ENCODE data around the gene BAHD1. TPM values are rescaled to one million over a fixed set of nuclear protein-coding genes. Genes with fewer than 3 reads are reported as not detected.

Gene BAHD1
- total and polyA plus RNA-seq, 2 experiments from 2014 or later: 11.2 to 40.1 TPM

DNA sequence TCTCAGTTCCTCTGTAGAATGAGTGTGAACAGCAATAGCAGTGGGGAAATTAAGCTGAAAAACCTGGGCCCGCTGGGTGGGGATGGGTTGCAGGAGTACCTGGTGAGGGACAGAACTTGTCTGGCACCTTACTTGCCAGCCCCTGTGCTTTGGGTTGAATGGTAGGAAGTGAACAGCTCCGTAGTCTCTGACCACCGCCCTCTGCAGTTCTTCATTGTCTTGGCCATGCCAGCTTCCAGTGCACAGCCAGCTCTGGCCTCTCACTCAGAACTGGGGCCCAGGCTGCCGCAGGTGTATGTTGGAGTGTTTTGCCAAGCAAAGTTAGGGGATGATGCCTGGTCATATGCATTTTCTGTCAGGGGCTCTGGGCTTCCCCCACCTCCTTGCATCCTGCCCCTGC, 16.0 kb downstream of the BAHD1 start:
- Mint-ChIP-seq H3K27ac (no peak overlapping the region), H3K36me3 (ENCODE audit: low read depth) (peaks cover 26% of the 10 kb centered on the region), H3K9me3 (no peaks in the 10 kb centered on the region), H3K27me3 (ENCODE audit: insufficient read depth, low read depth, poor library complexity) (peaks cover 13% of the 10 kb centered on the region), H3K4me3 (no peak overlapping the region), H3K4me1 (peaks cover 57% of the 10 kb centered on the region)
- peaks cover 84% of the 10 kb centered on the region for H3K79me2 ChIP-seq (replicated peaks; ENCODE audit: insufficient read depth)
- peaks cover 30% of the 10 kb centered on the region for H3K4me1 ChIP-seq (ENCODE audit: insufficient read depth)
- ATAC-seq (no peak), DNase-seq (ENCODE audit: low spot score) (no peak)
- H4K20me1 ChIP-seq (replicated peaks; ENCODE audit: insufficient read depth): peaks cover 36% of the 10 kb centered on the region
- no peak overlapping the region for H3K4me2 ChIP-seq
- TF ChIP-seq ZNF331 (CRISPR knock-in tag; IDR thresholded peaks at IDR 0.05; ENCODE audit: low read depth) (no peak), ZNF114 (CRISPR knock-in tag; IDR thresholded peaks at IDR 0.05) (no peak), STAT1 (IDR thresholded peaks at IDR 0.05; ENCODE audit: unreplicated experiment) (no peak), POLR2AphosphoS5 (IDR thresholded peaks at IDR 0.05; ENCODE audit: low read depth) (no peak), CREB1 (CRISPR knock-in tag; IDR thresholded peaks at IDR 0.05; ENCODE audit: low read depth) (no peak), JUNB (IDR thresholded peaks at IDR 0.05; ENCODE audit: unreplicated experiment) (no peak), REST (IDR thresholded peaks at IDR 0.05; ENCODE audit: unreplicated experiment) (no peak)
- TF ChIP-seq, protein P1, sequence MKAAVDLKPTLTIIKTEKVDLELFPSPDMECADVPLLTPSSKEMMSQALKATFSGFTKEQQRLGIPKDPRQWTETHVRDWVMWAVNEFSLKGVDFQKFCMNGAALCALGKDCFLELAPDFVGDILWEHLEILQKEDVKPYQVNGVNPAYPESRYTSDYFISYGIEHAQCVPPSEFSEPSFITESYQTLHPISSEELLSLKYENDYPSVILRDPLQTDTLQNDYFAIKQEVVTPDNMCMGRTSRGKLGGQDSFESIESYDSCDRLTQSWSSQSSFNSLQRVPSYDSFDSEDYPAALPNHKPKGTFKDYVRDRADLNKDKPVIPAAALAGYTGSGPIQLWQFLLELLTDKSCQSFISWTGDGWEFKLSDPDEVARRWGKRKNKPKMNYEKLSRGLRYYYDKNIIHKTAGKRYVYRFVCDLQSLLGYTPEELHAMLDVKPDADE (IDR thresholded peaks at IDR 0.05): no peak
- no peaks in the 10 kb centered on the region for H3K27me3 ChIP-seq (ENCODE audit: insufficient read depth)
- no peak overlapping the region for H3K27ac ChIP-seq (ENCODE audit: low read depth)
- H3K4me3 ChIP-seq: no peak overlapping the region
- H2AFZ ChIP-seq: no peak overlapping the region
- no peaks in the 10 kb centered on the region for H3K9me2 ChIP-seq (ENCODE audit: insufficient read depth)
- no peaks in the 10 kb centered on the region for H3F3A ChIP-seq (replicated peaks; ENCODE audit: low read depth)
- peaks cover 6% of the 10 kb centered on the region for H3K36me3 ChIP-seq (ENCODE audit: insufficient read depth)

GRCh38 chr15:40458495-40459371, 18.0 kb downstream of the BAHD1 start:
- no peak overlapping the region for H3K4me3 Mint-ChIP-seq
- Histone ChIP-seq H2AFZ (no peak overlapping the region), H3K4me1 (ENCODE audit: insufficient read depth) (peaks cover 16% of the 10 kb centered on the region; the same call in 1 of the 2 replicates), H3K9me2 (ENCODE audit: insufficient read depth) (no peaks in the 10 kb centered on the region), H3K27me3 (ENCODE audit: insufficient read depth) (no peaks in the 10 kb centered on the region), H3K79me2 (replicated peaks; ENCODE audit: insufficient read depth) (peaks cover 67% of the 10 kb centered on the region), H3F3A (replicated peaks; ENCODE audit: low read depth) (no peaks in the 10 kb centered on the region), H3K4me3 (no peak overlapping the region), H3K27ac (ENCODE audit: low read depth) (peak overlapping the region; percentile 69; the same call in 1 of the 2 replicates), H4K20me1 (replicated peaks; ENCODE audit: insufficient read depth) (peaks cover 36% of the 10 kb centered on the region), H3K36me3 (ENCODE audit: insufficient read depth) (peaks cover 14% of the 10 kb centered on the region), H3K4me2 (no peak overlapping the region)
- DNase-seq (ENCODE audit: low spot score): no peak
- H3K4me1 Mint-ChIP-seq: peaks cover 37% of the 10 kb centered on the region
- H3K36me3 Mint-ChIP-seq (ENCODE audit: low read depth): peaks cover 39% of the 10 kb centered on the region
- H3K9me3 Mint-ChIP-seq: no peaks in the 10 kb centered on the region
- peaks cover 5% of the 10 kb centered on the region for H3K27me3 Mint-ChIP-seq (ENCODE audit: insufficient read depth, low read depth, poor library complexity)
- no peak for ATAC-seq
- no peak overlapping the region for H3K27ac Mint-ChIP-seq
- TF ChIP-seq, protein P1 (IDR thresholded peaks at IDR 0.05): no peak
- TF ChIP-seq NANOG (IDR thresholded peaks at IDR 0.05; ENCODE audit: borderline replicate concordance) (no peak), ZNF114 (CRISPR knock-in tag; IDR thresholded peaks at IDR 0.05) (no peak), JUNB (IDR thresholded peaks at IDR 0.05; ENCODE audit: unreplicated experiment) (no peak)

Measured in GM23338 (cell line).